K562 (cell line): ENCODE results near the gene KMT5C. TPM values are rescaled to one million over a fixed set of nuclear protein-coding genes. Genes with fewer than 3 reads are reported as not detected.

Experiments
- CGGBP1 ChIP-seq: fragments of 250-450 bp; sonication (Bioruptor Pico); IDR thresholded peaks from 2 replicates; pipeline ENCODE4 v1.9.0; 2021; ENCODE audit warnings: mild to moderate bottlenecking
- CHD2 ChIP-seq: IDR thresholded peaks from 2 replicates; pipeline ENCODE4 v1.6.1; 2011; ENCODE audit warnings: low read depth, low read length
- CREB1 ChIP-seq, 2 experiments: sonication (generic) in 1 of 2; formaldehyde crosslinking in 1 of 2; IDR thresholded peaks; 2 replicates each; pipeline versions ENCODE4 v1.6.1 to v1.8.0; 2012 to 2022; ENCODE audit warnings: inconsistent platforms in 1 of 2, mild to moderate bottlenecking in 1 of 2, missing genetic modification reagents in 1 of 2, moderate library complexity in 1 of 2
- CREBBP ChIP-seq: IDR thresholded peaks from one replicate; pipeline ENCODE4 v1.6.1; 2012; ENCODE audit warnings: low read depth, mild to moderate bottlenecking, control low read depth, inconsistent platforms, low read length
- E2F5 ChIP-seq: sonication (generic); formaldehyde crosslinking; IDR thresholded peaks from 2 replicates; pipeline ENCODE4 v1.8.0; 2022; ENCODE audit warnings: mild to moderate bottlenecking, missing genetic modification reagents
- ESRRA ChIP-seq: fragments of 450-650 bp; IDR thresholded peaks from 2 replicates; pipeline ENCODE4 v1.6.1; 2014; ENCODE audit warnings: low read depth, mild to moderate bottlenecking, moderate library complexity, borderline replicate concordance
- KLF1 ChIP-seq: fragments of 450-650 bp; IDR thresholded peaks from 2 replicates; pipeline ENCODE4 v1.6.1; 2016; ENCODE audit warnings: missing genetic modification characterization, missing compliant biosample characterization
- MAFG ChIP-seq: fragments of 450-650 bp; conservative IDR thresholded peaks from 2 replicates; pipeline ENCODE4 v1.6.1; 2016; ENCODE audit warnings: missing genetic modification characterization, missing compliant biosample characterization
- MNT ChIP-seq, 2 experiments: fragments of 450-650 bp; conservative IDR thresholded peaks; 2 replicates each; pipeline ENCODE4 v1.6.1; 2017; ENCODE audit warnings: mild to moderate bottlenecking in 2 of 2, moderate library complexity in 2 of 2
- NFIC ChIP-seq: fragments of 450-650 bp; IDR thresholded peaks from 2 replicates; pipeline ENCODE4 v1.6.1; 2017; ENCODE audit warnings: mild to moderate bottlenecking, inconsistent platforms
- PBX2 ChIP-seq, 2 experiments: IDR thresholded peaks in 1 of 2; conservative IDR thresholded peaks in 1 of 2; 2 replicates each; pipeline ENCODE4 v1.6.1; 2016; ENCODE audit warnings: low read depth in 2 of 2, mild to moderate bottlenecking in 1 of 2, missing compliant biosample characterization in 1 of 2, missing genetic modification characterization in 1 of 2, moderate library complexity in 1 of 2
- PCBP1 ChIP-seq: fragments of 200-400 bp; formaldehyde crosslinking; IDR thresholded peaks from 2 replicates; pipeline ENCODE4 v1.6.1; 2018; ENCODE audit warnings: mild to moderate bottlenecking, low read depth, low read length; ENCODE audit not compliant: poor library complexity, severe bottlenecking
- POLR2H ChIP-seq: IDR thresholded peaks from 2 replicates; pipeline ENCODE4 v1.6.1; 2016; ENCODE audit warnings: missing genetic modification characterization, low read depth, mild to moderate bottlenecking, control low read depth, missing compliant biosample characterization, moderate library complexity
- RCOR1 ChIP-seq, 2 experiments: IDR thresholded peaks; 2 replicates each; pipeline ENCODE4 v1.6.1; 2012; ENCODE audit warnings: low read depth in 2 of 2, low read length in 2 of 2, borderline replicate concordance in 1 of 2, improper control_type of control experiment in 1 of 2
- SP1 ChIP-seq: sonication (generic); formaldehyde crosslinking; IDR thresholded peaks from 2 replicates; pipeline ENCODE4 v1.8.1; 2022; ENCODE audit warnings: mild to moderate bottlenecking, missing genetic modification reagents
- TRIM28 ChIP-seq: fragments of 450-650 bp; IDR thresholded peaks from 2 replicates; pipeline ENCODE4 v1.6.1; 2017
- ZBTB7A ChIP-seq: IDR thresholded peaks from 2 replicates; pipeline ENCODE4 v1.6.1; 2011; ENCODE audit warnings: low read depth, mild to moderate bottlenecking, low read length, moderate library complexity, borderline replicate concordance; ENCODE audit not compliant: control insufficient read depth
- ZC3H8 ChIP-seq: fragments of 450-650 bp; IDR thresholded peaks from 2 replicates; pipeline ENCODE4 v1.6.1; 2017
- ZNF23 ChIP-seq: fragments of 250-450 bp; sonication (Bioruptor Pico); IDR thresholded peaks from 2 replicates; pipeline ENCODE4 v1.4.0; 2020; ENCODE audit warnings: mild to moderate bottlenecking
- ZNF436 ChIP-seq: fragments of 250-450, 450-650 bp; sonication (Bioruptor Pico); formaldehyde crosslinking; IDR thresholded peaks from 2 replicates; pipeline ENCODE4 v1.7.0; 2020; ENCODE audit warnings: mild to moderate bottlenecking
- polyA plus RNA-seq, 8 experiments: library from polyadenylated mRNA; depleted of rRNA in 4 of 8; stranded (reverse) in 5 of 8; unstranded in 3 of 8; fragments of >200 nt; fragmentation: Nextera tagmentation in 2 of 8; fragmentation: Illumina TruSeq in 1 of 8; extraction: Ambion mirVana in 2 of 8; extraction: Trizol in 1 of 8; gene quantifications; 2 replicates each; pipeline versions ENCODE4 v1.2.1 to v1.2.3, GENCODE V29; 2011 to 2014; ENCODE audit warnings: inconsistent platforms in 1 of 8, missing spikeins in 1 of 8
- total RNA-seq, 7 experiments: library from RNA; depleted of rRNA in 6 of 7; stranded (reverse); fragments of >200 nt in 6 of 7; fragmentation: Illumina TruSeq in 2 of 7; extraction: Trizol in 2 of 7; gene quantifications; 2 replicates each; pipeline versions ENCODE4 v1.2.1 to v1.2.3, GENCODE V29; 2011 to 2021; ENCODE audit warnings: low replicate concordance in 1 of 7
- TF ChIP-seq, protein P1 (sequence below): sonication (generic); formaldehyde crosslinking; IDR thresholded peaks from 2 replicates; pipeline ENCODE4 v1.8.1; 2023; ENCODE audit warnings: mild to moderate bottlenecking, missing genetic modification reagents, moderate library complexity

KMT5C gene
- total and polyA plus RNA-seq, 9 of the 15 experiments (the other 6 are each of a cell fraction or from before 2014, with no cell fraction given) = 0.15 to 53.5 (median 16.6) TPM

GRCh38 chr19:55339105-55339888 lies at the start of gene KMT5C (continued):
- TF ChIP-seq MNT (conservative IDR thresholded peaks at IDR 0.05) (peak; percentile 79 to 86), MAFG (no peak), SP1 (CRISPR knock-in tag) (peak; percentile 99), NFIC (no peak), POLR2H (peak; percentile 56), RCOR1 (IDR thresholded peaks at IDR 0.05; ENCODE audit: borderline replicate concordance in 1 of 2, low read depth in 2 of 2, low read length in 2 of 2) (peak in 1 of 2 experiments; percentile 73; a peak in 2 of 4 replicates), CHD2 (peak; percentile 89), ZC3H8 (no peak), CGGBP1 (CRISPR knock-in tag) (0 out of 2 replicates have a peak, but pooled peaks have one; percentile 26), PCBP1 (peak; percentile 72), PBX2 (CRISPR knock-in tag; IDR thresholded peaks at IDR 0.05; ENCODE audit: low read depth) (peak; percentile 97), PBX2 (tag; conservative IDR thresholded peaks at IDR 0.05; ENCODE audit: low read depth) (peak; percentile 100), E2F5 (no peak), CREBBP (no peak), ZNF23 (CRISPR knock-in tag) (no peak), ZNF436 (CRISPR knock-in tag) (no peak), KLF1 (tag) (peak; percentile 22; the same call in 1 of the 2 replicates), CREB1 (IDR thresholded peaks at IDR 0.05) (peak; percentile 96), CREB1 (CRISPR knock-in tag; IDR thresholded peaks at IDR 0.05) (peak; percentile 96), TRIM28 (no peak), ESRRA (peak; percentile 10; the same call in 1 of the 2 replicates), ZBTB7A (no peak)
- TF ChIP-seq, protein P1, sequence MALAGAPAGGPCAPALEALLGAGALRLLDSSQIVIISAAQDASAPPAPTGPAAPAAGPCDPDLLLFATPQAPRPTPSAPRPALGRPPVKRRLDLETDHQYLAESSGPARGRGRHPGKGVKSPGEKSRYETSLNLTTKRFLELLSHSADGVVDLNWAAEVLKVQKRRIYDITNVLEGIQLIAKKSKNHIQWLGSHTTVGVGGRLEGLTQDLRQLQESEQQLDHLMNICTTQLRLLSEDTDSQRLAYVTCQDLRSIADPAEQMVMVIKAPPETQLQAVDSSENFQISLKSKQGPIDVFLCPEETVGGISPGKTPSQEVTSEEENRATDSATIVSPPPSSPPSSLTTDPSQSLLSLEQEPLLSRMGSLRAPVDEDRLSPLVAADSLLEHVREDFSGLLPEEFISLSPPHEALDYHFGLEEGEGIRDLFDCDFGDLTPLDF (CRISPR knock-in tag) = peak; percentile 93
